ENCODE data around the gene ERCC6L2. TPM values are rescaled to one million over a fixed set of nuclear protein-coding genes. Genes with fewer than 3 reads are reported as not detected.

The ERCC6L2 gene
- polyA plus RNA-seq, 3 donors from 2014 or later, result 18.0 to 40.5 (median 18.3) TPM

DNA sequence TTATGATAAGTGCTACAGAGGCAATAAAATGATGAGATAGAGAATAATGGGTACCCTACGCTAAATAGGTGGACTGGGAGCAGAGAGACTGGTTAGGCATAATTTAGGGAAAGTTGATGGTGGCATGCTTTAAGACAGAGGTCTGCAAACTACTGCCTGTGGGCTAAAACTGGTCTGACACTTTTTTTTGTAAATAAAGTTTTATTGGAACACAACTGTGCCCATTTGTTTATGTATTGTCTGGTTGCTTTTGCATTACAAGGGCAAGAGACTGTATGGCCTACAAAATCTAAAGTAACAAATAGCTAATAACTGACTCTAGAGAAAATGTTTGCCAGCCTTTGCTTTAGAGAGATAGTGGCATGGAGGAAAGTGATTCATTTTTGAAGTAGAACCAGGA is 2.5 kb downstream of the ERCC6L2 start:
- no peak for DNase-seq
- Mint-ChIP-seq H3K36me3 (peaks cover 3 to 15% (median 3%) of the 10 kb centered on the region in 3 donors), H3K4me1 (peaks cover 25 to 28% of the 10 kb centered on the region in 2 donors), H3K4me3 (peak overlapping the region in 4 of 5 donors; percentile 18 to 38 (median 25)), H3K9me3 (no peaks in the 10 kb centered on the region), H3K27ac (peak overlapping the region in 4 of 6 donors; percentile 37 to 71 (median 59)), H3K27me3 (ENCODE audit: low read depth in 3 of 3) (peaks cover 9 to 21% (median 20%) of the 10 kb centered on the region in 3 donors)

- no peaks in the 10 kb centered on the region for H3K9me3 Mint-ChIP-seq
- H3K4me3 Mint-ChIP-seq, result no peak overlapping the region
- peaks cover 8 to 15% (median 11%) of the 10 kb centered on the region in 3 donors for H3K36me3 Mint-ChIP-seq
- H3K27me3 Mint-ChIP-seq (ENCODE audit: low read depth in 3 of 3), result peaks cover 9 to 17% (median 17%) of the 10 kb centered on the region in 3 donors
- peaks cover 13 to 17% of the 10 kb centered on the region in 2 donors for H3K4me1 Mint-ChIP-seq
- H3K27ac Mint-ChIP-seq, result no peak overlapping the region
- no peak for DNase-seq
Measured at GRCh38 chr9:95879591-95879990, 4.1 kb downstream of the ERCC6L2 start.

DNA sequence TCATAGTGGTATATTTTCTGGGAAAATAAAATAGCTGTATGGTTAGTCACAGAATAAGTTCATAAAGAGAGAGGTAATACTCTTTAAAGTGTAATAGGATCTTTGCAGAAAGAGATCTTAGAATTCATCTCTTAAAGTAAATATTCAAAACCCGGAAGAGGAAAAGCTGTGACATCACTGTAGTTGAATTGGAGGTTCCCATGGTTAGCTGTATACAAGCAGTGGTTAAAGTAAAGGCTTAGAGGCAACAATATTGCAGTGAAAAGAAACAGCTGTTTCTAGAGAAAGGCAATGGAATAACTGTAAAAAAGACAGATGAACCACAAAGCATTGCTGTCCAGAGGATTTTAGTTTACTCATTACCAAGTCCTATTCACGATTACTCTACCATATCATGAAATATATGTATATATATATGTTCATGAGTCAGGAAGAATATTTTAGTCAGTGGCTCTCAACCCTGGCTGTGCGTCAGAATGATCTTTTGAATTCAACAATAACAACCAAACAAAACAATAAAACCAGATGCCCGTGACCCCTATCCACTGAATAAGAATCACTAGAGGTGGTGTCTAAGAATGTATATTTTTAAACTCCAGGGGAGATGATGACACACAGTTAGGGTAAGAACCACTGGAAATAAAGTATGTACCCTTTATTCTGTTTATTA is 4.7 kb downstream of the ERCC6L2 start:
- peaks cover 7 to 13% (median 12%) of the 10 kb centered on the region in 3 donors for H3K27me3 Mint-ChIP-seq (ENCODE audit: low read depth in 3 of 3)
- peak overlapping the region in 1 of 6 donors; percentile 20 for H3K27ac Mint-ChIP-seq
- no peak for DNase-seq
- H3K4me1 Mint-ChIP-seq, result peaks cover 10 to 13% of the 10 kb centered on the region in 2 donors
- H3K4me3 Mint-ChIP-seq, result no peak overlapping the region
- H3K9me3 Mint-ChIP-seq, result no peaks in the 10 kb centered on the region
- H3K36me3 Mint-ChIP-seq, result peaks cover 11 to 20% (median 13%) of the 10 kb centered on the region in 3 donors

GRCh38 chr9:95887926-95888497 is 12.5 kb downstream of the ERCC6L2 start:
- H3K27ac Mint-ChIP-seq, result peak overlapping the region; percentile 15 to 76 (median 43)
- peak overlapping the region in 2 of 5 donors; percentile 11 to 22 for H3K4me3 Mint-ChIP-seq
- DNase-seq, result no peak
- peaks cover 0 to 3% (median under 1%) of the 10 kb centered on the region in 6 donors for H3K9me3 Mint-ChIP-seq
- peaks cover 0 to 2% (median 0%) of the 10 kb centered on the region in 3 donors for H3K27me3 Mint-ChIP-seq (ENCODE audit: low read depth in 3 of 3)
- peaks cover 17 to 42% of the 10 kb centered on the region in 2 donors for H3K4me1 Mint-ChIP-seq
- peaks cover 9 to 25% (median 14%) of the 10 kb centered on the region in 3 donors for H3K36me3 Mint-ChIP-seq

GRCh38 chr9:95890594-95890993 is 15.1 kb downstream of the ERCC6L2 start:
- H3K27ac Mint-ChIP-seq, result no peak overlapping the region
- no peak for DNase-seq
- H3K9me3 Mint-ChIP-seq, result peaks cover 0 to 7% (median under 1%) of the 10 kb centered on the region in 6 donors
- no peaks in the 10 kb centered on the region for H3K27me3 Mint-ChIP-seq (ENCODE audit: low read depth in 3 of 3)
- H3K4me3 Mint-ChIP-seq, result no peak overlapping the region
- peaks cover 17 to 38% of the 10 kb centered on the region in 2 donors for H3K4me1 Mint-ChIP-seq
- H3K36me3 Mint-ChIP-seq, result peaks cover 6 to 16% (median 14%) of the 10 kb centered on the region in 3 donors

DNA sequence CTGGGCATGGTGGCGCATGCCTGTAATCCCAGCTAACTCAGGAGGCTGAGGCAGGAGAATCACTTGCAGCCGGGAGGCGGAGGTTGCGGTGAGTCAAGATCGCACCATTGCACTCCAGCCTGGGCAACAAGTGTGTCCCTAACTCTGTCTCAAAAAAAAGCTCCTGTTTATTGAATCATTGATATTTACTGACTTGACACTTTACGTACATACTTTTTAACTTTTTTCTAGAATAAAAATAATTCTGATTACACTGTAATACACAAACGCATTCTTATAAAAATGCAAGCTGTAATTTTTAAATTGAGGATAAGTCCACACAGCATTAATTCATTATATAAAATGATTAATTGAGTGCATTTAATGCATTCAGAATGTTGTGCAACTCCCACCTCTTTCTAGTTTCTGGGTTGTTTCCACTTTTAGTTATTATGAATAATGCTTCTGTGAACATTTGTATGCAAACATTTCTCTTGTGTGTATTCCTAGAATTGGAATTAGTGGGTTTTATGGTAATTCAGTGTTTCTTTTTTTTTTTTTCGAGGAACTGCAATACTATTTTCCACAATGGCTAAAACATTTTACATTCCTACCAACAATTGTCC is 15.7 kb downstream of the ERCC6L2 start:
- Mint-ChIP-seq H3K27me3 (ENCODE audit: low read depth in 3 of 3) (no peaks in the 10 kb centered on the region), H3K36me3 (peaks cover 6 to 16% (median 14%) of the 10 kb centered on the region in 3 donors), H3K9me3 (peaks cover 0 to 7% (median under 1%) of the 10 kb centered on the region in 6 donors), H3K4me1 (peaks cover 17 to 42% of the 10 kb centered on the region in 2 donors), H3K4me3 (no peak overlapping the region), H3K27ac (no peak overlapping the region)
- no peak for DNase-seq

- DNase-seq, result no peak
- H3K27me3 Mint-ChIP-seq (ENCODE audit: low read depth in 3 of 3), result no peaks in the 10 kb centered on the region
- peaks cover 6 to 19% (median 8%) of the 10 kb centered on the region in 3 donors for H3K36me3 Mint-ChIP-seq
- H3K9me3 Mint-ChIP-seq, result peaks cover 0 to 7% (median under 1%) of the 10 kb centered on the region in 6 donors
- H3K4me1 Mint-ChIP-seq, result peaks cover 19 to 38% of the 10 kb centered on the region in 2 donors
- no peak overlapping the region for H3K27ac Mint-ChIP-seq
- no peak overlapping the region for H3K4me3 Mint-ChIP-seq
Measured at GRCh38 chr9:95892690-95893089, 17.2 kb downstream of the ERCC6L2 start.

DNA sequence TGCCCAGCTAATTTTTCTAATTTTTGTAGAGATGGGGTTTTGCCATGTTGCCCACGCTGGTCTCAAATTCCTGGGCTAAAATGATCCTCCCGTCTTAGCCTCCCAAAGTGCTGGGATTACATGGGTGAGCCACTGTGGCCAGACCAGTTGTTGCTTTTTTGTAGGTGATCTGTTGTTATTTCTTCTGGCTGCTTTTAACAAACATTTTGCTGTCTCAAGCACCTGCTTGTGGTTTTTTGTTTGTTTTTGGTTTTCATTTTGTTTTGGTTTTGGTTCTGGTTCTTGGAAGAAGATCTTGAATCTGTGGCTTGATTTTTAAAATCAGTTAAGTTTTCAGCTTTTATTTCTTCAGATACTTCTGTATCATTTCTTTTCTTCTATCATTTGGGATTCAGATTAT is 21.1 kb downstream of the ERCC6L2 start:
- Mint-ChIP-seq H3K9me3 (peaks cover 0 to 7% (median under 1%) of the 10 kb centered on the region in 6 donors), H3K4me3 (peak overlapping the region in 2 of 5 donors; percentile 21 to 28), H3K36me3 (peaks cover 6 to 25% (median 20%) of the 10 kb centered on the region in 3 donors), H3K27ac (peak overlapping the region in 3 of 6 donors; percentile 57 to 71 (median 59)), H3K27me3 (ENCODE audit: low read depth in 3 of 3) (no peaks in the 10 kb centered on the region), H3K4me1 (peaks cover 10 to 21% of the 10 kb centered on the region in 2 donors)
- DNase-seq, result no peak

GRCh38 chr9:95901506-95901905 is 26.0 kb downstream of the ERCC6L2 start:
- Mint-ChIP-seq H3K27ac (no peak overlapping the region), H3K4me3 (no peak overlapping the region)

DNA sequence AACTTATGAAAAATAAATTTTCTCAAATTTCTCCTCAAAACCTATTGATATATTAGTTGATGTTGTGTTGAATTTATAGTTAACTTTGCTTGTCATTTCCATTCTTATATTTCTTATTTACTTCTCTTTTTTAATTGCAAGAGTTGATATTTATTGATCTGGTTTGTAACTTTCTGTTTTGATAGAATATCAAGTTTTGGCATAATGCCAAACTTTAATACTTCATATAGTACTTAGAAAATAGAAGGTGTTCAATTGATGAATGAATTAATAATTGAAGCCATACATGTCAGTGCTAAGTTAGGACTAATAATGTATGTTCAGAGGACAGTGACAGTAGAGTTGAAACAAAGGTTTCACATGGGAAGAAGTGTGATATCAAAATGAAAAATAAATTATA is 27.9 kb downstream of the ERCC6L2 start:
- Mint-ChIP-seq H3K36me3 (peaks cover 3 to 18% (median 17%) of the 10 kb centered on the region in 3 donors), H3K9me3 (no peaks in the 10 kb centered on the region), H3K27ac (no peak overlapping the region), H3K4me1 (peaks cover 0 to 1% of the 10 kb centered on the region in 2 donors), H3K4me3 (no peak overlapping the region), H3K27me3 (ENCODE audit: low read depth in 3 of 3) (no peaks in the 10 kb centered on the region)
- DNase-seq, result no peak

More at GRCh38 chr9:95901506-95901905, 26.0 kb downstream of the ERCC6L2 start:
- H3K27me3 Mint-ChIP-seq (ENCODE audit: low read depth in 3 of 3), result no peaks in the 10 kb centered on the region
- H3K9me3 Mint-ChIP-seq, result no peaks in the 10 kb centered on the region
- DNase-seq, result no peak
- H3K36me3 Mint-ChIP-seq, result peaks cover 0 to 19% (median 13%) of the 10 kb centered on the region in 3 donors
- H3K4me1 Mint-ChIP-seq, result peaks cover 7% of the 10 kb centered on the region in 2 donors

- Mint-ChIP-seq H3K4me1 (no peaks in the 10 kb centered on the region), H3K4me3 (no peak overlapping the region), H3K36me3 (peaks cover 5 to 17% (median 7%) of the 10 kb centered on the region in 3 donors)
Measured at GRCh38 chr9:95907794-95908193, 32.3 kb downstream of the ERCC6L2 start.

GRCh38 chr9:95910023-95910707 is 34.7 kb downstream of the ERCC6L2 start:
- H3K27me3 Mint-ChIP-seq (ENCODE audit: low read depth in 3 of 3), result no peaks in the 10 kb centered on the region
- no peak for DNase-seq
- no peaks in the 10 kb centered on the region for H3K4me1 Mint-ChIP-seq
- no peak overlapping the region for H3K4me3 Mint-ChIP-seq
- peaks cover 10 to 15% (median 15%) of the 10 kb centered on the region in 3 donors for H3K36me3 Mint-ChIP-seq
- H3K9me3 Mint-ChIP-seq, result no peaks in the 10 kb centered on the region
- H3K27ac Mint-ChIP-seq, result no peak overlapping the region

More at GRCh38 chr9:95907794-95908193, 32.3 kb downstream of the ERCC6L2 start:
- no peak overlapping the region for H3K27ac Mint-ChIP-seq
- no peaks in the 10 kb centered on the region for H3K9me3 Mint-ChIP-seq
- DNase-seq, result no peak
- H3K27me3 Mint-ChIP-seq (ENCODE audit: low read depth in 3 of 3), result no peaks in the 10 kb centered on the region

DNA sequence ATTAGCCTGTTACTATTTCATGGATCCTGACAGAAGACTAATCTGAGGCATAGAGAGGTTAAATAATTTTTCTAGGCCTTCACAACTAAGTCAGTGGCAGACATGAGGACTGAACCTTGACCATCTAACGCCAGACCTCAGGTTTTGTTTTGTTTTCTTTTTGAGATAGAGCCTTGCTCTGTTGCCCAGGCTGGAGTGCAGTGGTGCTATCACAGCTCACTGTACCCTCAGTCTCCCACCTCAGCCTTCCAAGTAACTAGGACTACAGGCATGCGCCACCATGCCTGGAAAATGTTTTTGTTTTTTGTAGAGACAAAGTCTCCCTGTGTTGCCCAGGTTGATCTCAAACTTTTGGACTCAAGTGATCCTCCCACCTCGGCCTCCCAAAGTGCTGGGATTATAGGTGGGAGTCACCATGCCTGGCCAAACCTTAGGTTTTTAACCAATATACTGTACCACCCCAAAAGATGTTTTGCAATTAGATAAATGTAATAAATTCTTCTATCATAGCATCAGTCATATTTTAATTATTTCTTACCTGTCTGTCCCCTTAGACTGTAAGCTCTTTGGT is 35.4 kb downstream of the ERCC6L2 start:
- Mint-ChIP-seq H3K9me3 (no peaks in the 10 kb centered on the region), H3K4me3 (no peak overlapping the region), H3K27ac (no peak overlapping the region), H3K36me3 (peaks cover 11 to 18% (median 17%) of the 10 kb centered on the region in 3 donors), H3K27me3 (ENCODE audit: low read depth in 3 of 3) (no peaks in the 10 kb centered on the region), H3K4me1 (no peaks in the 10 kb centered on the region)
- no peak for DNase-seq
